RWPE1 (cell line): Measurements from ENCODE around the gene RPS19BP1.
A peak's percentile ranks its signal among the peaks of the same experiment; 100 is the strongest.

Source experiments
- CTCF ChIA-PET: fragments of 350-600 bp; sonication (Branson Sonifier 250); formaldehyde crosslinking; extraction: SDS; loops from one replicate; lab custom pipeline; 2021; lab: Yijun Ruan, JAX
- POLR2A ChIA-PET: fragments of 400-600 bp; formaldehyde crosslinking; extraction: SDS; loops from one replicate; lab custom pipeline; 2020; ENCODE audit warnings: antibody characterized with exemption; ENCODE audit not compliant: low non-redundant PET; lab: Yijun Ruan, JAX
- DNase-seq: peaks from one replicate; pipeline ENCODE4 v3.0.0; 2012; ENCODE audit warnings: low spot score
- H3K27ac ChIP-seq: fragments of 450-650 bp; 2 replicates; pipeline ENCODE4 v1.5.1; 2017
- CTCF ChIP-seq: fragments of 450-650 bp; conservative IDR thresholded peaks from 2 replicates; pipeline ENCODE4 v1.5.1; 2017; ENCODE audit warnings: low read depth, mild to moderate bottlenecking

Gene RPS19BP1

GRCh38 chr22:39532215-39533073 lies at the start of gene RPS19BP1:
TSS of gene RPS19BP1 (minus strand) at chr22:39532748. CDS start at chr22:39532738, 10 bp downstream.
- POLR2A ChIA-PET: no interaction called here
- CTCF ChIA-PET: interaction anchor here (0.6 kb wide), 2 partner anchors 133 to 492 kb away, joined by 3 read pairs; no protein-coding TSS in a partner anchor
- no peak for TF ChIP-seq CTCF
- H3K27ac ChIP-seq: peak within 1 kb of the TSS; percentile 82
- peak; percentile 93 for DNase-seq

DNA sequence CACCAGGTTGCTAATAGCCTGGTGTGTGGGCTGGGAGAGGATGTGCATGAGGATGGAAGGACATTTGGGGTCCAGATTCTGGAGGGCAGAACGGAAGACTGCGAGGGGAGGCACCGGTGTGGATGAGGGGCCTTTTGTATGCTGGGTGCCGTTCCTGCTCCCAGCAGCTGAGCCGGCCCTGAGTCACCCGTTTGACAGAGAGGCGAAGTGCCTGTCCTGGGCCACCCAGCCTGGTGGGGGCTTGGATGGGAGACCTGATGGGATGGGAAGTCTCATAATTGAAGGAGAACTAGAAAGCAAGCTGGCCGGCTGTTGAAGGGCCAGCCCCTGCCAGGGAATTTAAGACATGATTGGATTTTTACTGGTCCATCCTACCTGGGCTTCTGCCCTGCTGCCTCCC lies 48.8 kb upstream of the RPS19BP1 start:
- ChIA-PET POLR2A (no interaction called here), CTCF (no interaction called here)
- DNase-seq: no peak

DNA sequence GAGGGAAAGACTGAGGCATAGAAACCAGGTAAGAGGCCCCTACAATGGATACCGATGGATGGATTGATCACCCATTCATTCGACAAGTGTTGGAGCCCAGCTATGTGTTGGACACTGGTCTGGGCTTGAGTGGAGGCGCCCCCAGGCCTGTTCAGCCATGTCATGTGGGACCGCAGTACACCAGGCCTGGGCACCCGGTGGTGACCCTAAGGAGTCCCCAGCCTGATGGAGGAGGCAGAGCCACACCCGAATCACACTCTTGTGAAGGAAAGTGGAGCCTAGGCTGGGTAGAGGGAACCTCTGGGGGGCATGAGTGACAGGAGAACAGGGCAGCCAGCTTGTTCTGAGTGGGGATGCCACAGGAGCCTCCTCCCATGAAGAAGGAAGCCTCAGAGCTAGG lies 48.2 kb upstream of the RPS19BP1 start:
- no peak overlapping the region for H3K27ac ChIP-seq
- TF ChIP-seq CTCF: no peak
- POLR2A ChIA-PET: no interaction called here
- no peak for DNase-seq
- CTCF ChIA-PET: no interaction called here

More for the DNA sequence above, 48.8 kb upstream of the RPS19BP1 start:
- TF ChIP-seq CTCF: no peak
- H3K27ac ChIP-seq: no peak overlapping the region

GRCh38 chr22:39580006-39580441 lies 47.5 kb upstream of the RPS19BP1 start:
- no peak for DNase-seq
- ChIA-PET POLR2A (no interaction called here), CTCF (no interaction called here)
- TF ChIP-seq CTCF: no peak
- no peak overlapping the region for H3K27ac ChIP-seq

GRCh38 chr22:39577900-39578299 lies 45.4 kb upstream of the RPS19BP1 start:
- ChIA-PET CTCF (interaction anchor here (0.6 kb wide), 1 partner anchor 18 kb away, joined by 3 read pairs; no protein-coding TSS in a partner anchor), POLR2A (no interaction called here)
- DNase-seq: no peak
- no peak overlapping the region for H3K27ac ChIP-seq
- TF ChIP-seq CTCF: no peak

DNA sequence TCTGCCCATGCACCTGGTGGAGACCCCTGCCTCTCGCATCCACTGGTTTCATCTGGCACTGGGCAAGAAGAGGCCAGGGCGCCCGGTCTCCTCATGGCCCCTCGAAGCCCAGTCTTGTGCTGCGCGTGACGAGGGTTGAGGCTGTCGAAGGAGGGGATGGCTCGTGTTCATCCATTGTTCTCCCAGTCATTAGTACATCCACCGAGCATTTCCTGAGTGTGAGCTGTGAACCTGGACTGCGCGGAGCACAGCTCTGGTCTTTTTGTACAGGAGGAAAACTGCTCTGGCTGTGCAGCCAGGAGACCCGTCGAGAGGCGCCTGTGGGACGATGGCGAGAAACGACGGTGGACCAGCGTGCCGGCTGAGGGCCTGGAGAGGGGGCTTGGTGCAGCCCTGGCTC lies 44.8 kb upstream of the RPS19BP1 start:
- CTCF ChIA-PET: no interaction called here
- no peak overlapping the region for H3K27ac ChIP-seq

More for the DNA sequence above, 44.8 kb upstream of the RPS19BP1 start:
- POLR2A ChIA-PET: no interaction called here
- no peak for TF ChIP-seq CTCF
- no peak for DNase-seq
